ENCODE data around the gene CTNNBIP1.
"Not testable (repeated sequence)": the region's sequence is repeated elsewhere in the genome, so short reads cannot be mapped to it uniquely, and the experiment has no call there.

The CTNNBIP1 gene, protein sequence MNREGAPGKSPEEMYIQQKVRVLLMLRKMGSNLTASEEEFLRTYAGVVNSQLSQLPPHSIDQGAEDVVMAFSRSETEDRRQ

GRCh38 chr1:9910076-9910422 is at the start of gene CTNNBIP1:
Gene CTNNBIP1, minus strand, starts transcription at chr1:9910269. Its CDS starts 38,205 bp downstream, at chr1:9872064.
- DNase-seq (ENCODE audit: low read depth in 1 of 2, low spot score in 1 of 2) = no peak

- DNase-seq (ENCODE audit: low read depth in 1 of 2, low spot score in 1 of 2) = no peak
Measured at GRCh38 chr1:9957726-9958125, 47.7 kb upstream of the CTNNBIP1 start.

- no peak for DNase-seq (ENCODE audit: low read depth in 1 of 2, low spot score in 1 of 2)
Measured at GRCh38 chr1:9946315-9946714, 36.2 kb upstream of the CTNNBIP1 start.

DNA sequence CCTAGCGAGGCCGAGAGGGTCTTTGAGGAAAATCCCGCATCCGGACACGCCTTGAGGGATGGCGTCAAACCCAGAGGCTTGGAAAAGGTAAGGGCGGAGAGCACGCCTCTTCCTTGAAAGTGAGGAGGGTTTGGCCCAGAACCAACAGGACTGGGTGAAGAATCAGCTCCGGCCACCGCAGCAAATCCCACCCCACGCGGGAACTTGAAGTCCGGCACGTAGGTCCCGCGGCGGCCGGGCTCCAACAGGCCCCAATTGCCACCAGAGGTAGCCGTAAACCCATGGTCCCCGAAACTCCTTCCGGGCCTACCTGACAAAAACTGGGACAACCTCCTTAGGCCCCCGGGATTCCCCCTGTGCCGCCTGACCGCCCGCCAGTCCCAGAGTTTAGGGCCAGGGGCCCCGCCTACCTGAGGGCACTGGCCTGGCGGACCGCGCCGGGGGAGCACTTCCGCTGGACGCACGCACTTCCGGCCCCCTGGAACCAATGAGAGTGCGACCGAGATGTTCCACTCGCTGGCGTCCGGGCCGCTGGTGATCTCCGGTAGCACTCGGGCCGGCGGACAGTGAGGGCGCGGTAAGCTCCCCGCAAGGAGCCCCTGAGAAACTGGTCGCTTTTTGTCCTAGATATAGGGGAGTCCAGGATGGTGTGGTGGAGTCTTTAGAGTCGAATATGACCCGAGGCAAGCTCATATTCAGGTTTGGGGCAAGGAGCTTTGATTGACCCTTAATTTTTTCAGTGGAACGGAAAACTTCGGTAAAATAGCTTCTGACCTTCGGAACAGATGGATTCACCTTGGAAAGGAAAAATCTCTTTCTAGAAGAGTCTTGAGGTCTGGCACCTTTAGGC is 33.1 kb upstream of the CTNNBIP1 start, which contains the start of the genes LZIC and NMNAT1:
TSS of gene LZIC (minus strand) at position 453 of the 850 bp plus-strand sequence. CDS start 6,772 bp downstream, outside the sequence.
TSS of gene NMNAT1 (plus strand) at position 537 of the 850 bp plus-strand sequence. CDS start 28,599 bp downstream, outside the sequence.
- peak; percentile 79 to 84 for DNase-seq (ENCODE audit: low read depth in 1 of 2, low spot score in 1 of 2)

- no peak for DNase-seq (ENCODE audit: low read depth in 1 of 2, low spot score in 1 of 2)
Measured at GRCh38 chr1:9942399-9942938, 32.4 kb upstream of the CTNNBIP1 start.

DNA sequence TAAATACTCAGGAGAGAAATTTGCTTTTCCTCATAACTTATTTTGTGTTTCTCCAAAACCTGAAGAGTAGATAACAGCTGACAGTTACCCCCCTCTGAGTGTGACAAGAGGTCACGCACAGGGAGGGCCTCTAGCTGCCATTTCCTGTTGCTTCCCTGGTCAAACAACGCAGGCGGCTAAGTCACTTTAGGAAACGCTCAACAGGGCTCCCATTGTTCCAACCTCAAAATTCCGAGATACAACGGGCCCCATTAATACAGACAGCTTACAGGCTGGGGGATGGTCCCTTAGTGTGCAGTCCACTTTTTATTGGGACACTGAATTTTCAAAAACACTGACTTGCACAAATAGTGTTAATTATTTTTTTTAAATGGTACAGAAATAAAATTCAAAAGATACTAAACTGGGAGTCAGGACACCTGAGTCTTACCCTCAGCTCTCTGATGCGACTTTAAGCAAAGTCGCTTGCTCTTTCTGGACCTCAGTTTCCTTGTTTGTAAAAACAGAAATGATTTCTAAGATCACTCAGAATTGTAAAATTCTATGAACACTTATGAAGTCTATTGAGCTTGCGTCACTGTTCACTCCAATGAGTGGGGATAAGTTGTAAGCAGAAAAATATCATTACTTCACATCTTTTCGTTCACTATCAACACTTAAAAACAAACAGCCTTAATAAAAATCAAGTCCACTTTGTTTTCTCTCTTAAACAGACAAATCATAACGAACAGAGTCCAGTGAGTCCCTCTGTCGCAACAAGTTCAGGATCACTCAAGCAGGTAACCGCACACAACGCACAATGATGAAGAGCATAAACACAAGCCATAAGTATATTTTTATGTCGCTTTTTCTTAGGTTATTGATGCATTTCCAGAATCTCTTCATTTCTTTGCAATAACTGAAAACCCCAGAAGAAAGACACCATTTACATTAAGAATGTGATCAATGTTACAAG is 19.6 kb upstream of the CTNNBIP1 start:
- DNase-seq (ENCODE audit: low read depth in 1 of 2, low spot score in 1 of 2) = no peak

GRCh38 chr1:9927259-9927658 is 17.2 kb upstream of the CTNNBIP1 start:
- DNase-seq (ENCODE audit: low read depth in 1 of 2, low spot score in 1 of 2) = no peak

DNA sequence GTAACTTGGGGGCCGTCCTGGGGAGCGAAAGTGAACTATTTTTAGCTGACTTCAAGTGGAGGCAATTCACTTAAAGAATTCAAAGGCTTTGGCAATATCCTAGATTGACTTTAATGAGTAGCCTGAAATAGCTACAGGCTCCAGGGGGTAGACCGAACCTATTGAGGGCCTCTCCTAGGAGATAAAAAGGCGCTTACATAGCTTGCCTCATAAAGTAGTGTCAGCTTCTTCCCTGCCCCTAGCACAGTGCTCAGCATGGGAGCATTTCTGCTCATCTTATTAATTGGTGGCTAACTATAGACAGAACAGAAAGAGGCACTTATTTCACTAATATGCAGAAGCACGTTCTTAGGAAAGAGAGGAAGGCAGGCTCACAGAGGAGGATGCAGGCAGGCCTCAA is 12.3 kb upstream of the CTNNBIP1 start:
- DNase-seq (ENCODE audit: low read depth in 1 of 2, low spot score in 1 of 2) = no peak

- DNase-seq (ENCODE audit: low read depth in 1 of 2, low spot score in 1 of 2) = no peak
Measured at GRCh38 chr1:9920606-9921005, 10.5 kb upstream of the CTNNBIP1 start.

DNA sequence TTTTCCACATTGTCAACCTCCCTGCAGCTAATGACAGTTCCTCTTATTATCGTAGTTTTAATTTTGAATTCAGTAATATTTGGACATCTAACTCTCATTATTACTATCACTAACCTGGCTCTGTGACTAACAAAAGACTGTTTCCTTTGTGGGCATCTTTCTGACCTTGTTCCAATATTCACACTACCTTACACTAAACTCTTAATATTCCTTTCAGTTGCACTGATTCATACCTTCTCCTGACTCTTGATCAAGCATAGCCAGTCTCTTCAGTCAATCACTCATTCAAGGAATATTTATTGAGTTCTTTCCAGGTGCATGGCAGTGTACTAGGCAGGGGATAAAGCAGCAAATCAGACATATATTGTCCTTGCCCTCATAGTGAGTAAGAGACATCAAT is 7.8 kb upstream of the CTNNBIP1 start:
- DNase-seq (ENCODE audit: low read depth in 1 of 2, low spot score in 1 of 2) = no peak

DNA sequence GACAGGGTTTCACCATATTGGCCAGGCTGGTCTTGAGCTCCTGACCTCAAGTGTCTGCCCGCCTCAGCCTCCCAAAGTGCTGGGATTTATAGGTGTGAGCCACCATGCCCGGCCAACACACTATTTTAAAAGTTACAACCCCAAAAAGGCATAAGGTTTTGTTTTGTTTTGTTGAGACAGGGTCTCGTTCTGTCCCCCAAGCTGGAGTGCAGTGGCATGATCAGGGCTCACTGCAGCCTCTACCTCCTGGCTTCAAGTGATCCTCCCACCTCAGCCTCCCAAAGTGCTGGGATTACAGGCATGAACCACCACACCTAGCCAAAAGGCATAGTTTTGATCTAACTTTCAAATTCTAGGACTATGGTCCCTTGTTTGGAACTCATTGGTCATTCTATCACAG is 7.4 kb upstream of the CTNNBIP1 start:
- not testable (repeated sequence) for DNase-seq (ENCODE audit: low read depth in 1 of 2, low spot score in 1 of 2)

DNA sequence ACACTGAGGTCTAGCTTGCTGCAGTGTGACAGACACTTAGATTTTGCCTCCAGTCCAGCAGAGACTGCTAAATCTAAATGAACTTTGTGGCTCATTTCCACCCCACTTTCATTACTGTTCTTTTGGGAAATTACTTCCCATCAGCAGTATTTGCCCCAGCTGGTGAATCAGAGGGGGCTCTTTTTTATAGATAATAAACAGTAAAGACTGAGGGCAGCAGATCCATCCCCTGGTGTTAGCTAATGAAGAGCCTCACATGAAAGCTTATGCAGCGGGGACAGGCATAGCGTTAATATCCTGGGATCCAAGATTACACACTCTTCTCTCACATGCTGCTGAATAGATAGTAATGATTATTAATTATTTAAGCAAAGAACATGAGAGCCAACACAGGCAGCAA is 6.4 kb upstream of the CTNNBIP1 start:
- no peak for DNase-seq (ENCODE audit: low read depth in 1 of 2, low spot score in 1 of 2)

GRCh38 chr1:9914610-9914937 is 4.5 kb upstream of the CTNNBIP1 start:
- no peak for DNase-seq (ENCODE audit: low read depth in 1 of 2, low spot score in 1 of 2)

DNA sequence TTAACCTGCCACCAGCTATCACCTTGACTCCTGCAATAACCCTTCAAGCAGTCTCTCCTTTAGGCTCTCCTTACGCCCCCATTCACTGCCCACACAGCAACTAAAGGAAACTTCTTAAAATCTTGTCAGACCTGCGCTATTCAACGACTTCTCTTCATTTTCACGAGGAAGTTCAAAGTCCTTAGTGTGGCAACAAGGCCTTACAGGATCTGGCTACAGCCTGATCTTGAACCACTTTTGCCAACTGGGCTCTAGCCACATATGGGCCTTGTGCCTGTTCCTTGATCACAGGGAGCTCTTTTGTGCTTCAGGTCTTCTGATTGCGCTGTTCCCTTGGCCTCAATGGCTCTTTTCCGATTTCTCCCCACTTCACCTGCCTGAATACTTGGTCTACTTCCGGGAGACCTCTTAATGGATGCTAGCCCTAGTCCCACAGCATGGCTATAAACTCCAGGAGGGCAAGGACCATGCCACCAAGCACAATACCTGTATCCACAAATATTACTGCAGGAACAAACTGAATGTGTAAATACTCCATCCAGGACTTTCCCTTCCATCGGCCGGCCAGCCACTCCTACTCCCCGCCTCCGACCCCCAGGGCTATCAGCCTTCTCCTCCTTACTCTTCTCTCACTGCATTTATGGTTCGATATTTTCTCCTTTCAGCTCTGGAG is 2.3 kb upstream of the CTNNBIP1 start:
- no peak for DNase-seq (ENCODE audit: low read depth in 1 of 2, low spot score in 1 of 2)

DNA sequence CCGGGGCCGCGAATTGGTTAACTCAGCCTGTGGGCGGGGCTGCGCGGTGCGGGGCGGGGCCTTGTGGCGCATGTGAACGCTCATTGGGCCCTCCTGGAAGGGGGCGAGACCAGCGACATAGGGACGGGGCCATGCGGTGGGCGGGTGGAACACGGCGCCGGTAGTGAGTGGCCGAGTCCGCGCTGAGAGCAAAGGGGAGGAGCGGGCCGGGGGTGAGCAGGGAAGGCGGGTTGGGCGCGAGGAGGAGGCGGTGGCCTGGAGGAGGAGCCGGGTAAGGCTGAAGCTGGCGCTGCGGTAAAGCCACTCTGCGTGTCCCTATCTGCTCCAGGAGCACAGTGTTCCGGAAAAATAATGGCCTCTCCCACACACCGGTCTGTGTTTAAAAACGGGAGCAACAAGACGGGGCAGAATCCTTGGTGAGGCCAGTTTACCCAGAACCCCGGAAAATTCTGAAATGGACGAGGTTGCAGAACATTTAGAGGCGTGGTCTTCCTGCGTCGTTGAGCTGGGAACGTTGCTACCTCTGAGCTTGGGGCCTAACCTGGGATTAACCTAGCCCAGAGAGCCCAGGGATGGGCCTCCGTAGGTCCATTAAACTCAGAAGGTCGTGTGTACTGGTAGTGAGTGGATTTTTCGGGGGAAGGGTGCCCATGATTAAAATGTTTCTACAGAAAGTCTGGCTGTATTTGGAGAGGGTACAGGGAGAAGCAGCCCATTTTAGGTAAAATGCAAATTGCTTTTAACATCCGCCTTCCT is 532 bp upstream of the CTNNBIP1 start:
- peak; percentile 100 for DNase-seq (ENCODE audit: low read depth in 1 of 2, low spot score in 1 of 2)

- DNase-seq (ENCODE audit: low read depth in 1 of 2, low spot score in 1 of 2) = peak in 1 of 2 donors; percentile 11
Measured at GRCh38 chr1:9909234-9910046, 629 bp downstream of the CTNNBIP1 start.

GRCh38 chr1:9908871-9909233 is 1.2 kb downstream of the CTNNBIP1 start:
- no peak for DNase-seq (ENCODE audit: low read depth in 1 of 2, low spot score in 1 of 2)

- no peak for DNase-seq (ENCODE audit: low read depth in 1 of 2, low spot score in 1 of 2)
Measured at GRCh38 chr1:9907441-9907840, 2.6 kb downstream of the CTNNBIP1 start.

- DNase-seq (ENCODE audit: low read depth in 1 of 2, low spot score in 1 of 2) = no peak
Measured at GRCh38 chr1:9906466-9906865, 3.6 kb downstream of the CTNNBIP1 start.
